ACC112 (cell line): ENCODE data around the gene OCEL1.

Experiments
- H2AFZ ChIP-seq: fragments of 200-600 bp; sonication (generic); one replicate; pipeline ENCODE4 v1.6.0; 2017; ENCODE audit warnings: antibody characterized with exemption, low read length; ENCODE audit not compliant: unreplicated experiment
- H3K27ac ChIP-seq: fragments of 200-600 bp; sonication (generic); 2 replicates; pipeline ENCODE4 v1.5.1; 2014; ENCODE audit warnings: low read depth, mild to moderate bottlenecking, antibody characterized with exemption, low read length, moderate library complexity
- H3K27me3 ChIP-seq: fragments of 200-600 bp; sonication (generic); 2 replicates; pipeline ENCODE4 v1.6.1; 2014; ENCODE audit warnings: mild to moderate bottlenecking, antibody characterized with exemption, low read length, moderate library complexity, mixed read lengths; ENCODE audit not compliant: insufficient read depth
- H3K36me3 ChIP-seq: fragments of 200-600 bp; sonication (generic); 2 replicates; pipeline ENCODE4 v1.6.1; 2016; ENCODE audit warnings: mild to moderate bottlenecking, antibody characterized with exemption, low read length, moderate library complexity, mixed read lengths; ENCODE audit not compliant: insufficient read depth
- H3K4me1 ChIP-seq: fragments of 200-600 bp; sonication (generic); one replicate; pipeline ENCODE4 v1.6.1; 2016; ENCODE audit warnings: low read length, mixed read lengths; ENCODE audit not compliant: insufficient read depth, unreplicated experiment, control insufficient read depth
- H3K4me3 ChIP-seq: fragments of 200-600 bp; sonication (generic); 2 replicates; pipeline ENCODE4 v1.5.1; 2014; ENCODE audit warnings: mild to moderate bottlenecking, low read depth, low read length
- H3K79me2 ChIP-seq: fragments of 200-600 bp; sonication (generic); one replicate; pipeline ENCODE4 v1.6.0; 2016; ENCODE audit warnings: low read length; ENCODE audit not compliant: control insufficient read depth, unreplicated experiment, insufficient read depth

The OCEL1 gene

GRCh38 chr19:17249887-17250548, 24.0 kb downstream of the OCEL1 start:
- Histone ChIP-seq H3K27ac (no peak overlapping the region), H3K36me3 (no peaks in the 10 kb centered on the region), H3K79me2 (peaks cover under 1% of the 10 kb centered on the region), H2AFZ (no peak overlapping the region), H3K27me3 (no peaks in the 10 kb centered on the region), H3K4me3 (no peak overlapping the region), H3K4me1 (peaks cover 11% of the 10 kb centered on the region)

- Histone ChIP-seq H2AFZ (no peak overlapping the region), H3K36me3 (no peaks in the 10 kb centered on the region), H3K27me3 (no peaks in the 10 kb centered on the region), H3K27ac (no peak overlapping the region), H3K4me1 (no peaks in the 10 kb centered on the region), H3K4me3 (no peak overlapping the region), H3K79me2 (no peaks in the 10 kb centered on the region)
Measured at GRCh38 chr19:17254636-17255035, 28.6 kb downstream of the OCEL1 start.

- H3K36me3 ChIP-seq: no peaks in the 10 kb centered on the region
- H3K4me1 ChIP-seq: no peaks in the 10 kb centered on the region
- H3K27me3 ChIP-seq: no peaks in the 10 kb centered on the region
- H3K79me2 ChIP-seq: no peaks in the 10 kb centered on the region
- no peak overlapping the region for H2AFZ ChIP-seq
- no peak overlapping the region for H3K27ac ChIP-seq
- H3K4me3 ChIP-seq: no peak overlapping the region
Measured at GRCh38 chr19:17255150-17255621, 29.2 kb downstream of the OCEL1 start.

GRCh38 chr19:17256130-17256529, 30.1 kb downstream of the OCEL1 start:
- no peaks in the 10 kb centered on the region for H3K4me1 ChIP-seq
- no peaks in the 10 kb centered on the region for H3K27me3 ChIP-seq
- no peak overlapping the region for H3K27ac ChIP-seq
- H2AFZ ChIP-seq: no peak overlapping the region
- no peaks in the 10 kb centered on the region for H3K36me3 ChIP-seq
- no peak overlapping the region for H3K4me3 ChIP-seq
- H3K79me2 ChIP-seq: no peaks in the 10 kb centered on the region

GRCh38 chr19:17259118-17259780, 33.2 kb downstream of the OCEL1 start:
- Histone ChIP-seq H3K27me3 (no peaks in the 10 kb centered on the region), H3K79me2 (no peaks in the 10 kb centered on the region), H3K36me3 (no peaks in the 10 kb centered on the region), H3K4me3 (no peak overlapping the region), H3K4me1 (no peaks in the 10 kb centered on the region), H3K27ac (no peak overlapping the region), H2AFZ (no peak overlapping the region)

- Histone ChIP-seq H3K4me3 (no peak overlapping the region), H2AFZ (no peak overlapping the region), H3K36me3 (no peaks in the 10 kb centered on the region)
Measured at GRCh38 chr19:17259934-17260333, 33.9 kb downstream of the OCEL1 start.

GRCh38 chr19:17260842-17261325, 34.9 kb downstream of the OCEL1 start:
- Histone ChIP-seq H3K79me2 (no peaks in the 10 kb centered on the region), H3K27ac (no peak overlapping the region), H3K4me3 (no peak overlapping the region), H3K27me3 (no peaks in the 10 kb centered on the region), H3K36me3 (no peaks in the 10 kb centered on the region), H2AFZ (no peak overlapping the region), H3K4me1 (no peaks in the 10 kb centered on the region)

More at GRCh38 chr19:17259934-17260333, 33.9 kb downstream of the OCEL1 start:
- Histone ChIP-seq H3K4me1 (no peaks in the 10 kb centered on the region), H3K27me3 (no peaks in the 10 kb centered on the region), H3K27ac (no peak overlapping the region), H3K79me2 (no peaks in the 10 kb centered on the region)

GRCh38 chr19:17262557-17262956, 36.5 kb downstream of the OCEL1 start:
- H2AFZ ChIP-seq: no peak overlapping the region
- H3K4me3 ChIP-seq: no peak overlapping the region
- peaks cover 2% of the 10 kb centered on the region for H3K79me2 ChIP-seq
- H3K4me1 ChIP-seq: no peaks in the 10 kb centered on the region
- H3K27me3 ChIP-seq: no peaks in the 10 kb centered on the region
- H3K27ac ChIP-seq: no peak overlapping the region
- no peaks in the 10 kb centered on the region for H3K36me3 ChIP-seq

GRCh38 chr19:17263712-17264640, 38.0 kb downstream of the OCEL1 start:
- H3K4me1 ChIP-seq: peaks cover 4% of the 10 kb centered on the region
- H3K27ac ChIP-seq: no peak overlapping the region
- no peak overlapping the region for H3K4me3 ChIP-seq
- no peaks in the 10 kb centered on the region for H3K27me3 ChIP-seq
- H2AFZ ChIP-seq: no peak overlapping the region
- H3K36me3 ChIP-seq: no peaks in the 10 kb centered on the region
- H3K79me2 ChIP-seq: peaks cover 12% of the 10 kb centered on the region

- Histone ChIP-seq H3K79me2 (peaks cover 13% of the 10 kb centered on the region), H3K36me3 (no peaks in the 10 kb centered on the region), H3K27ac (no peak within 1 kb of the TSS), H3K4me1 (peaks cover 4% of the 10 kb centered on the region), H2AFZ (no peak within 1 kb of the TSS), H3K4me3 (no peak within 1 kb of the TSS), H3K27me3 (no peaks in the 10 kb centered on the region)
Measured at GRCh38 chr19:17264641-17264979, 38.6 kb downstream of the OCEL1 start, which contains the start of gene USHBP1. Gene USHBP1 (minus strand): TSS chr19:17264745. CDS start chr19:17264299, 446 bp downstream.
